ENCODE data around the gene CACNA1D.

The CACNA1D gene

GRCh38 chr3:53750253-53751210 is 256.1 kb downstream of the CACNA1D start:
- no peak for DNase-seq (ENCODE audit: low spot score)

- DNase-seq (ENCODE audit: low spot score) = no peak
Observed at GRCh38 chr3:53753518-53754183, 259.2 kb downstream of the CACNA1D start.

- DNase-seq (ENCODE audit: low spot score) = no peak
Observed at GRCh38 chr3:53754325-53754724, 259.9 kb downstream of the CACNA1D start.

GRCh38 chr3:53758846-53759245 is 264.4 kb downstream of the CACNA1D start:
- DNase-seq (ENCODE audit: low spot score) = no peak

GRCh38 chr3:53763353-53763752 is 268.9 kb downstream of the CACNA1D start:
- no peak for DNase-seq (ENCODE audit: low spot score)

GRCh38 chr3:53764026-53764775 is 269.8 kb downstream of the CACNA1D start:
- DNase-seq (ENCODE audit: low spot score) = no peak

- DNase-seq (ENCODE audit: low spot score) = no peak
Observed at GRCh38 chr3:53765753-53766152, 271.3 kb downstream of the CACNA1D start.

- DNase-seq (ENCODE audit: low spot score) = no peak
Observed at GRCh38 chr3:53766706-53767105, 272.3 kb downstream of the CACNA1D start.

- no peak for DNase-seq (ENCODE audit: low spot score)
Observed at GRCh38 chr3:53768478-53769459, 274.4 kb downstream of the CACNA1D start.

- no peak for DNase-seq (ENCODE audit: low spot score)
Observed at GRCh38 chr3:53772562-53772961, 278.2 kb downstream of the CACNA1D start.

- no peak for DNase-seq (ENCODE audit: low spot score)
Observed at GRCh38 chr3:53773021-53773436, 278.6 kb downstream of the CACNA1D start.

- no peak for DNase-seq (ENCODE audit: low spot score)
Observed at GRCh38 chr3:53773611-53774368, 279.4 kb downstream of the CACNA1D start.

- DNase-seq (ENCODE audit: low spot score) = no peak
Observed at GRCh38 chr3:53774414-53774813, 280.0 kb downstream of the CACNA1D start.

- DNase-seq (ENCODE audit: low spot score) = no peak
Observed at GRCh38 chr3:53775018-53775417, 280.6 kb downstream of the CACNA1D start.

- no peak for DNase-seq (ENCODE audit: low spot score)
Observed at GRCh38 chr3:53775834-53776251, 281.4 kb downstream of the CACNA1D start.

- no peak for DNase-seq (ENCODE audit: low spot score)
Observed at GRCh38 chr3:53776494-53777101, 282.2 kb downstream of the CACNA1D start.

- no peak for DNase-seq (ENCODE audit: low spot score)
Observed at GRCh38 chr3:53777468-53777867, 283.1 kb downstream of the CACNA1D start.

GRCh38 chr3:53778153-53778552 is 283.7 kb downstream of the CACNA1D start:
- DNase-seq (ENCODE audit: low spot score) = no peak

- DNase-seq (ENCODE audit: low spot score) = no peak
Observed at GRCh38 chr3:53780171-53780570, 285.8 kb downstream of the CACNA1D start.

GRCh38 chr3:53780806-53781205 is 286.4 kb downstream of the CACNA1D start:
- no peak for DNase-seq (ENCODE audit: low spot score)

All from hematopoietic multipotent progenitor cell treated with erythropoietin and hydrocortisone succinate and interleukin-3 and kit ligand, for 17 days (in vitro differentiated cells).